Muscle of back (tissue), 13 donors: ENCODE results near the gene KLHL15. TPM values are rescaled to one million over a fixed set of nuclear protein-coding genes. Genes with fewer than 3 reads are reported as not detected.
"Not testable (repeated sequence)": the region's sequence is repeated elsewhere in the genome, so short reads cannot be mapped to it uniquely, and the experiment has no call there.

Experiments used
- DNase-seq, 3 donors: peaks; one replicate each; pipeline versions ENCODE4 v3.0.0 to v3.0.0-alpha.2; 2013
- long read RNA-seq, 9 donors: transcript quantifications; one replicate each; lab custom pipeline, GENCODE V29; 2026
- polyA plus RNA-seq, 10 donors: library from polyadenylated mRNA; unstranded; fragments of 120-200 nt; gene quantifications; one replicate each; pipeline ENCODE4 v1.2.1, GENCODE V29; 2013; ENCODE audit not compliant: insufficient read length in 10 of 10

The KLHL15 gene
- polyA plus RNA-seq: 10 to 100 TPM in 9 of 10 donors, 1 to 10 TPM in 1; 9.0 to 12.3 (median 11.5) TPM
- long read RNA-seq, donor 1: 0 reads
- long read RNA-seq, donor 2: 0 reads
- long read RNA-seq, donor 3: 0 reads
- long read RNA-seq, donor 4, partial matches to known transcripts: 57 of 57 reads
- long read RNA-seq, donor 4, other reads (novel, unspliced or antisense): 0 of 57 reads
- long read RNA-seq, donor 5: 0 reads
- long read RNA-seq, donor 6, partial matches to known transcripts: 96 of 96 reads
- long read RNA-seq, donor 6, other reads (novel, unspliced or antisense): 0 of 96 reads
- long read RNA-seq, donor 7, partial matches to known transcripts: 64 of 64 reads
- long read RNA-seq, donor 7, other reads (novel, unspliced or antisense): 0 of 64 reads
- long read RNA-seq, donor 8: 0 reads
- long read RNA-seq, donor 9: 0 reads

DNA sequence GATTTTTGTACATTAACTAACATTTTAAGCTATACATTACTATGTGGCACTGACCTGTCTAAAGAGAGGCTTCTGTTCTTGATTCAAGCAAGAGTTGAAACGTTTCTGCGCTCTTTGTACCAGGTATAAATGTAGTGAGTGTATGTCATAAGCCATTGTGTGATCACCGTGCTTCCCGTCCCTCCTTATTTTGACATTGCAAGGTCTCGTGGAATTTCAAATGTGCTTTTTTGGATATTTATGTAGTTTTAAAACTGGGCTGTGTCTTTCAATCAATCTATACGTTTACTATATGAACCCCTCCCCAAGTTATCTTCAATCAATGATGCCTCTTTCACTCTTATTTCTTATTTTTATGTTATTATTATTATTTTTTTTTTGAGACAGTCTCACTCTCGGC is at the start of gene KLHL15:
KLHL15 (minus strand) TSS at position 101 of the 400 bp plus-strand sequence. CDS start 20,493 bp downstream, outside the sequence.
- DNase-seq: no peak

GRCh38 chrX:24069877-24070276 is 42.9 kb upstream of the KLHL15 start:
- no peak for DNase-seq

DNA sequence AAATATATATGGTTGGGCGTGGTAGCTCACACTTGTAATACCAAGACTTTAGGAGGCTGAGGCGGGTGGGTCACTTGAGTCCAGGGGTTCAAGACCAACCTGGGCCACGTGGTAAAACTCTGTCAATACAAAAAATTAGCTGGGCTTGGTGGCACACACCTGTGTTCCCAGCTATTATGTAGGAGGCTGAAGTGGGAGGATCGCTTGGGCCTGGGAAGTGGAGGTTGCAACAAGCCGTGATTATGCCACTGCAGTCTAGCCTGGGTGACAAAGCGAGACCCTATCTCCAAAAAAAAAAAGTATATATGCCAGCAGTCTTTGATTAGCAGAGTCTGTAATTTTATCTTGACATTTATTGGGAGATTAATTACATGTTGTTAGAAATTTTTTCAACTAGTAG is 36.5 kb upstream of the KLHL15 start:
- DNase-seq: no peak

GRCh38 chrX:24055043-24055356 is 28.0 kb upstream of the KLHL15 start:
- no peak for DNase-seq

GRCh38 chrX:24054182-24055042 is 27.4 kb upstream of the KLHL15 start, which contains the start of gene EIF2S3:
EIF2S3 (plus strand) TSS chrX:24054956; CDS start chrX:24054969, 13 bp downstream.
- peak; percentile 94 to 96 (median 96) for DNase-seq

DNA sequence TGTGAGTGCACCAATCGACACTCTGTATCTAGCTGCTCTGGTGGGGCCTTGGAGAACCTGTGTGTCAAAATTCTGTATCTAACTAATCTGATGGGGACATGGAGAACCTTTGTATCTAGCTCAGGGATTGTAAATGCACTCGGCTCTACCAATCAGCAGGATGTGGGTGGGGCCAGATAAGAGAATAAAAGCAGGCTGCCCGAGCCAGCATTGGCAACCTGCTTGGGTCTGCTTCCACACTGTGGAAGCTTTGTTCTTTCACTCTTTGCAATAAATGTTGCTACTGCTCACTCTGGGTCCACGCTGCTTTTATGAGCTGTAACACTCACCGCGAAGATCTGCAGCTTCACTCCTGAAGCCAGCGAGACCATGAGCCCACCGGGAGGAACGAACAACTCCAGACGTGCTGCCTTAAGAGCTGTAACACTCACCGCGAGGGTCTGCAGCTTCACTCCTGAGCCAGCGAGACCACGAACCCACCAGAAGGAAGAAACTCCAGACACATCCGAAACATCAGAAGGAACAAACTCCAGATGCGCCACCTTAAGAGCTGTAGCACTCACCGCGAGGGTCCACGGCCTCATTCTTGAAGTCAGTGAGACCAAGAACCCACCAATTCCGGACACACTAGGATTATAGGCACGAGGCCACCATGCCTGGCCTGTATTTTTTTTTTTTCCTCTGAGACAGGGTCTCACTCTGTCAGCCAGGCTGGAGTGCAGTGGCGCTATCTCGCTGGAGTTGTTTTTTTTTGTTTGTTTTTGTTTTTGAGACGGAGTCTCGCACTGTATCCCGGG is 23.7 kb upstream of the KLHL15 start:
- DNase-seq: not testable (repeated sequence)

- not testable (repeated sequence) for DNase-seq
These were observed 22.7 kb upstream of the KLHL15 start for GRCh38 chrX:24049643-24050042.

DNA sequence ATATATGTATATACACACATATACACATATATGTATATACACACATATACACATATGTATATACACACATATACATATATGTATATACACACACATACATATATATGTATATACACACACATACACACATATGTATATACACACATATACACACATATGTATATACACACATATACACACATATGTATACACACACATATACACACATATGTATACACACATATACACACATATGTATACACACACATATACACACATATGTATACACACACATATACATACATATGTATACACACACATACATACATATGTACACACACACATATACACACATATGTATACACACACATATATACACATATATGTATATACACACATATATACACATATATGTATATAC is 19.1 kb upstream of the KLHL15 start:
- not testable (repeated sequence) for DNase-seq

GRCh38 chrX:24037729-24038128 is 10.7 kb upstream of the KLHL15 start:
- no peak for DNase-seq

- DNase-seq: no peak
These were observed 7.5 kb upstream of the KLHL15 start for GRCh38 chrX:24034485-24034884.

GRCh38 chrX:24030597-24030996 is 3.6 kb upstream of the KLHL15 start:
- no peak for DNase-seq

DNA sequence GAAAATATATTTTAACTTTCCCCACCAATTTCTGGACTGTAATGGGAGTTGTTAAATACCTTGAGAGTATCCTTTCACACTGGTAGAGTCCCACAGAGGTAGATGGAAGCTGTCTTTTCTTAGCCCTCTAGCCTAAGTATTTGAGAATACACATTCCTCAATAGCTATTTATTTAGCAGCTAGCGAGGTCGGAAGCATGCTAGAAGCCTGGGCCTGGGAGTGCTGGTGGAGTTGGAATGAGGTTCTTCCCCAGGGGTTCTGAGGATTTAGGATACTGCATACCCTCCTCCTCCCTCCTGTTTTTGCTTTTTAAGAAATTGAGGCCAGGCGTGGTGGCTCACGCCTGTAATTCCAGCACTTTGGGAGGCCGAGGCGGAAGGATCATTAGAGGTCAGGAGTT is 999 bp upstream of the KLHL15 start:
- no peak for DNase-seq

DNA sequence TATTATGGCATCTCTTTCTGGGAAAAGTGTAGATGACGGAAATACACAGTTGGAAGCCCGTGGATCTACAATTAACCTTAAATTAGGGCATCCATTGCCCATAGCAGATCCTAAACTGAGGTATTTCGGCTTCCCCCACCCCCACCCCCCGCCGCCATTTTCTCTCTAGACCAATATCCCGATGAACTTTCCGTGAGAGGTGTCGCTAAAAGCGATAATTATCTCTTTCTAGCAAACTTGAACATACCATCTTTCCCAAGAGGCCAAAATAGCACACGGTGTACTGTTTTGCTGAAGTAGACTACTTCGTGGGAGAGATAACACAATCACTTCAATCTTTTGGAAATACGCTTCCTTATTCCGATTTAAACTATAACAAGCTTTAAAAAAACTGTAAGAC is 554 bp downstream of the KLHL15 start:
- peak; percentile 19 to 62 (median 36) for DNase-seq

DNA sequence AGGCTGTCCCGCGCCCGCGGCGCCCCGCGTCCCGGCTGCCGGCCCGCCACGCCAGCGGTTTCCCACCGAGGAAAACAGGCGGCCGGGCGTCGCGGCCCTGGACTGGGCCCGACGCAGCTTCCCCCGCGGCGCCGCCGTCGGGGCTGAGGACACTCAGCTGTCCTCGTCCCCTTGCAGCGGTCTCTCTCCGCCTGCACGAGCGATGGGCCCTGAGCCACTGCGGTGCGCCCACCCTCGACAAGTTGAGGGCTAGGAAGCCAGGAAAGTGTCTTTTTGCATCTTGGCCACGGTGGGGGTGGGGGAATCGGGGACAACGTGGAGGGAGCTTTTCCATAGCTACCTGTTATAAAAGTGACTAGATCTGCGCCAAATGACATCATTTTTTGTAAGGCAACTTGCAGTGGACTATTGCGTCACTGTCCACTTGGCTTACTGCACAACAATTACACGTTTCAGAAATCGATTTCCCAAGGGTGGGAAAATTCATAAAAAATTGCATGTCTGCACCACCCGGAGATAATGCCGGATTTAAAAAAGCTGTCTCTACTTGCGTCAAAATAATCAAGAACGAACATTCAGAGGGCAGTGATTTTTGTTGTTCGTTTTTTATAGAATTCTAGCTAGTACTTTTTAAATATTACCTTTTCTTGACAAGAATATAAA is 1.1 kb downstream of the KLHL15 start:
- peak; percentile 51 to 88 (median 78) for DNase-seq

GRCh38 chrX:24024819-24025740 is 1.9 kb downstream of the KLHL15 start:
- peak; percentile 91 to 94 (median 91) for DNase-seq

- peak; percentile 7 to 59 (median 27) for DNase-seq
These were observed 2.9 kb downstream of the KLHL15 start for GRCh38 chrX:24023972-24024669.

GRCh38 chrX:24023544-24023943 is 3.4 kb downstream of the KLHL15 start:
- peak in 1 of 3 donors; percentile 2 for DNase-seq

DNA sequence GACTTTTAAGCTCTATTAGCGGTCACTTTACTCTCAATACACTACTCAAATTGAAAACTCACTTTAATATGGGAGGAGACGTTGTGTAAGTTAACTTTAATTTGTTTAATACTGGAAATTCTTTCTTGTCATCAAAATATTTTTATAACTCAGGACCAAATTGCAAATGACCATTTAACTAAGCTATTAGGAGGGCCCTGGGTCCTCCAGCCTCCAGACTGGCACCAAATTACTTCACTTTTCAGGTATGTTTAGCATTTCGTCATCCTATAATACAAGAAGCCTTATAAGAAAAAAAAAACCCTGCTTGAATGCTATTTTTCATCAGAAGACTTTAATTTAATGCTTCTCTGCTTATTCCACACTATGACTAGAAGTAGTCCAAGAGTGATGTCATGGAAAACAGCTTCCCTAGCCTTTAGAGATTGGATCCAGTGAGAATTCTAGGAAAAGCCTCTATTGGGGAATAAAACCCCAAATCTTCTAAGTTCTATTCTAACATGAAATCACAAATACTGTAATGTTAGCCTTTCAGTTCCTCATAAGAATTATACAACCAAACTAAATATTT is 6.6 kb downstream of the KLHL15 start:
- peak in 2 of 3 donors; percentile 2 to 39 for DNase-seq

- DNase-seq: peak in 1 of 3 donors; percentile 4
These were observed 7.5 kb downstream of the KLHL15 start for GRCh38 chrX:24019448-24019847.
